Stomach smooth muscle (tissue), 2 donors: ENCODE results near the gene MCM7.

Experiments
- H3K27ac ChIP-seq: one replicate; pipeline ENCODE4 v1.7.0; 2013; ENCODE audit warnings: mild to moderate bottlenecking, low read length, inconsistent platforms
- H3K27me3 ChIP-seq, 2 donors: one replicate each; pipeline ENCODE4 v1.7.0; 2013; ENCODE audit warnings: low read length in 2 of 2; ENCODE audit not compliant: insufficient read depth in 2 of 2, control insufficient read depth in 1 of 2
- H3K36me3 ChIP-seq, 2 donors: one replicate each; pipeline ENCODE4 v1.7.0; 2013; ENCODE audit warnings: low read length in 2 of 2; ENCODE audit not compliant: control insufficient read depth in 2 of 2, insufficient read depth in 2 of 2
- H3K4me1 ChIP-seq: one replicate; pipeline ENCODE4 v1.7.0; 2013; ENCODE audit warnings: low read length; ENCODE audit not compliant: control insufficient read depth, insufficient read depth
- H3K4me3 ChIP-seq, 2 donors: one replicate each; pipeline ENCODE4 v1.7.0; 2013; ENCODE audit warnings: low read length in 2 of 2
- H3K9ac ChIP-seq, 2 donors: one replicate each; pipeline ENCODE4 v1.7.0; 2013; ENCODE audit warnings: low read length in 2 of 2, mild to moderate bottlenecking in 1 of 2
- H3K9me3 ChIP-seq, 2 donors: one replicate each; pipeline ENCODE4 v1.7.0; 2013; ENCODE audit warnings: low read length in 2 of 2; ENCODE audit not compliant: control insufficient read depth in 2 of 2
- donor health status: healthy.
- donor health status: Pancreatic carcinoma.

Gene MCM7

GRCh38 chr7:100120733-100121036 is 19.5 kb upstream of the MCM7 start:
- H3K36me3 ChIP-seq: peaks cover 2 to 7% of the 10 kb centered on the region in 2 donors
- peak overlapping the region; percentile 84 to 97 for H3K4me3 ChIP-seq

GRCh38 chr7:100119970-100120732 is 19.0 kb upstream of the MCM7 start:
- Histone ChIP-seq H3K9ac (peak overlapping the region; percentile 75 to 80), H3K27me3 (no peaks in the 10 kb centered on the region), H3K4me3 (peak overlapping the region; percentile 84 to 97), H3K4me1 (peaks cover 24% of the 10 kb centered on the region), H3K9me3 (no peaks in the 10 kb centered on the region), H3K27ac (peak overlapping the region; percentile 82), H3K36me3 (peaks cover 2 to 7% of the 10 kb centered on the region in 2 donors)

More at GRCh38 chr7:100120733-100121036, 19.5 kb upstream of the MCM7 start:
- H3K4me1 ChIP-seq: peaks cover 28% of the 10 kb centered on the region
- H3K27ac ChIP-seq: peak overlapping the region; percentile 82
- no peaks in the 10 kb centered on the region for H3K27me3 ChIP-seq
- H3K9ac ChIP-seq: peak overlapping the region in 1 of 2 donors; percentile 21
- H3K9me3 ChIP-seq: no peaks in the 10 kb centered on the region

GRCh38 chr7:100119072-100119969 is 18.1 kb upstream of the MCM7 start, which contains the start of the genes CNPY4 and TAF6:
Gene CNPY4, plus strand, starts transcription at chr7:100119634. Its CDS starts 111 bp downstream, at chr7:100119745.
Gene TAF6, minus strand, starts transcription at chr7:100119358. Its CDS starts 5,149 bp downstream, at chr7:100114209.
- peaks cover 2 to 3% of the 10 kb centered on the region in 2 donors for H3K36me3 ChIP-seq
- peak within 1 kb of the TSS; percentile 82 for H3K27ac ChIP-seq
- H3K4me1 ChIP-seq: peaks cover 24% of the 10 kb centered on the region
- no peaks in the 10 kb centered on the region for H3K27me3 ChIP-seq
- H3K9ac ChIP-seq: peak within 1 kb of the TSS; percentile 75 to 86
- peak within 1 kb of the TSS; percentile 84 to 97 for H3K4me3 ChIP-seq
- no peaks in the 10 kb centered on the region for H3K9me3 ChIP-seq

- H3K9me3 ChIP-seq: no peaks in the 10 kb centered on the region
- peak overlapping the region; percentile 82 for H3K27ac ChIP-seq
- H3K36me3 ChIP-seq: peaks cover 4 to 5% of the 10 kb centered on the region in 2 donors
- no peaks in the 10 kb centered on the region for H3K27me3 ChIP-seq
- peak overlapping the region; percentile 75 to 86 for H3K9ac ChIP-seq
- H3K4me3 ChIP-seq: peak overlapping the region; percentile 84 to 97
- H3K4me1 ChIP-seq: peaks cover 24% of the 10 kb centered on the region
Observed at GRCh38 chr7:100118388-100119071, 17.3 kb upstream of the MCM7 start.

GRCh38 chr7:100115026-100115425 is 13.8 kb upstream of the MCM7 start:
- Histone ChIP-seq H3K4me1 (peaks cover 9% of the 10 kb centered on the region), H3K9ac (no peak overlapping the region), H3K27me3 (no peaks in the 10 kb centered on the region), H3K9me3 (no peaks in the 10 kb centered on the region), H3K36me3 (peaks cover 13 to 21% of the 10 kb centered on the region in 2 donors), H3K27ac (no peak overlapping the region), H3K4me3 (no peak overlapping the region)

- H3K4me3 ChIP-seq: no peak overlapping the region
- no peak overlapping the region for H3K27ac ChIP-seq
- no peaks in the 10 kb centered on the region for H3K9me3 ChIP-seq
- H3K27me3 ChIP-seq: no peaks in the 10 kb centered on the region
- no peak overlapping the region for H3K9ac ChIP-seq
- H3K36me3 ChIP-seq: peaks cover 21 to 40% of the 10 kb centered on the region in 2 donors
- H3K4me1 ChIP-seq: no peaks in the 10 kb centered on the region
Observed at GRCh38 chr7:100111914-100112313, 10.7 kb upstream of the MCM7 start.

GRCh38 chr7:100111156-100111555 is 10.0 kb upstream of the MCM7 start:
- Histone ChIP-seq H3K36me3 (peaks cover 22 to 45% of the 10 kb centered on the region in 2 donors), H3K4me1 (no peaks in the 10 kb centered on the region), H3K9me3 (no peaks in the 10 kb centered on the region), H3K4me3 (no peak overlapping the region), H3K27ac (no peak overlapping the region), H3K9ac (no peak overlapping the region), H3K27me3 (no peaks in the 10 kb centered on the region)

GRCh38 chr7:100109521-100110163 is 8.4 kb upstream of the MCM7 start:
- Histone ChIP-seq H3K27me3 (no peaks in the 10 kb centered on the region), H3K4me3 (no peak overlapping the region), H3K27ac (no peak overlapping the region), H3K36me3 (peaks cover 29 to 54% of the 10 kb centered on the region in 2 donors), H3K4me1 (no peaks in the 10 kb centered on the region), H3K9me3 (no peaks in the 10 kb centered on the region), H3K9ac (no peak overlapping the region)

- Histone ChIP-seq H3K9me3 (no peaks in the 10 kb centered on the region), H3K27ac (no peak overlapping the region), H3K4me3 (no peak overlapping the region), H3K4me1 (peaks cover under 1% of the 10 kb centered on the region), H3K9ac (no peak overlapping the region), H3K27me3 (no peaks in the 10 kb centered on the region), H3K36me3 (peaks cover 28 to 57% of the 10 kb centered on the region in 2 donors)
Observed at GRCh38 chr7:100107890-100108289, 6.7 kb upstream of the MCM7 start.
